Liver (tissue), 9 donors: ENCODE measurements around the gene OOSP3. TPM values are rescaled to one million over a fixed set of nuclear protein-coding genes. Genes with fewer than 3 reads are reported as not detected.
"Not testable (repeated sequence)": the region's sequence is repeated elsewhere in the genome, so short reads cannot be mapped to it uniquely, and the experiment has no call there.

Experiments
- DNase-seq: peaks from one replicate; pipeline ENCODE4 v3.0.0-alpha.2; 2017; ENCODE audit warnings: low spot score
- H3K27ac ChIP-seq, 2 donors: one replicate each; pipeline ENCODE4 v1.7.0; 2013; ENCODE audit warnings: inconsistent platforms in 2 of 2, low read length in 2 of 2, control low read depth in 1 of 2, low read depth in 1 of 2, mild to moderate bottlenecking in 1 of 2
- H3K27me3 ChIP-seq, 4 donors: one replicate each; pipeline versions ENCODE4 v1.6.1 to v1.7.0; 2013; ENCODE audit warnings: low read length in 3 of 4, inconsistent platforms in 1 of 4, mild to moderate bottlenecking in 1 of 4, moderate library complexity in 1 of 4; ENCODE audit not compliant: control insufficient read depth in 4 of 4, insufficient read depth in 4 of 4
- H3K36me3 ChIP-seq, 4 donors: one replicate each; pipeline versions ENCODE4 v1.6.1 to v1.7.0; 2013; ENCODE audit warnings: low read length in 3 of 4, mild to moderate bottlenecking in 3 of 4, low read depth in 1 of 4, moderate library complexity in 1 of 4; ENCODE audit not compliant: control insufficient read depth in 4 of 4, insufficient read depth in 3 of 4
- H3K4me1 ChIP-seq, 4 donors: one replicate each; pipeline versions ENCODE4 v1.6.1 to v1.7.0; 2013; ENCODE audit warnings: low read length in 3 of 4, mild to moderate bottlenecking in 3 of 4, moderate library complexity in 1 of 4; ENCODE audit not compliant: control insufficient read depth in 4 of 4, insufficient read depth in 4 of 4
- H3K4me3 ChIP-seq, 3 donors: one replicate each; pipeline versions ENCODE4 v1.6.1 to v1.7.0; 2013; ENCODE audit warnings: low read length in 3 of 3, control low read depth in 1 of 3, low read depth in 1 of 3, mild to moderate bottlenecking in 1 of 3
- H3K9ac ChIP-seq, 2 donors: one replicate each; pipeline ENCODE4 v1.7.0; 2013; ENCODE audit warnings: low read length in 2 of 2, mild to moderate bottlenecking in 2 of 2, moderate library complexity in 2 of 2, control low read depth in 1 of 2, low read depth in 1 of 2
- H3K9me3 ChIP-seq, 4 donors: one replicate each; pipeline versions ENCODE4 v1.6.1 to v1.7.0; 2013; ENCODE audit warnings: low read length in 3 of 4; ENCODE audit not compliant: control insufficient read depth in 4 of 4
- CTCF ChIP-seq: fragments of 150-350 bp; IDR thresholded peaks from 2 replicates; pipeline ENCODE4 v1.5.1; 2017; ENCODE audit warnings: improper control_type of control experiment, low read depth, low read length; ENCODE audit not compliant: missing input control
- EGR1 ChIP-seq, 2 donors: IDR thresholded peaks; 2 replicates each; pipeline ENCODE4 v1.6.1; 2016 to 2018; ENCODE audit warnings: antibody characterized with exemption in 2 of 2, low read depth in 2 of 2
- FOXA1 ChIP-seq: IDR thresholded peaks from 2 replicates; pipeline ENCODE4 v1.6.1; 2016; ENCODE audit warnings: antibody characterized with exemption
- FOXA2 ChIP-seq: IDR thresholded peaks from 2 replicates; pipeline ENCODE4 v1.6.1; 2016; ENCODE audit warnings: antibody characterized with exemption
- GABPA ChIP-seq, 2 donors: IDR thresholded peaks in 1 of 2; conservative IDR thresholded peaks in 1 of 2; 2 replicates each; pipeline ENCODE4 v1.6.1; 2016; ENCODE audit warnings: antibody characterized with exemption in 2 of 2, mild to moderate bottlenecking in 1 of 2, moderate library complexity in 1 of 2
- HNF4A ChIP-seq, 2 donors: conservative IDR thresholded peaks; 2 replicates each; pipeline ENCODE4 v1.6.1; 2016; ENCODE audit warnings: antibody characterized with exemption in 2 of 2, mild to moderate bottlenecking in 2 of 2
- HNF4G ChIP-seq: IDR thresholded peaks from 2 replicates; pipeline ENCODE4 v1.6.1; 2016; ENCODE audit warnings: antibody characterized with exemption
- JUND ChIP-seq, 2 donors: IDR thresholded peaks; 2 replicates each; pipeline ENCODE4 v1.6.1; 2016; ENCODE audit warnings: antibody characterized with exemption in 2 of 2
- NR2F2 ChIP-seq: IDR thresholded peaks from 2 replicates; pipeline ENCODE4 v1.6.1; 2016; ENCODE audit warnings: antibody characterized with exemption
- RAD21 ChIP-seq, 2 donors: IDR thresholded peaks; 2 replicates each; pipeline ENCODE4 v1.6.1; 2016; ENCODE audit warnings: antibody characterized with exemption in 2 of 2, mild to moderate bottlenecking in 2 of 2
- RXRA ChIP-seq, 2 donors: IDR thresholded peaks; 2 replicates each; pipeline ENCODE4 v1.6.1; 2017 to 2018; ENCODE audit warnings: antibody characterized with exemption in 2 of 2, mild to moderate bottlenecking in 1 of 2
- SP1 ChIP-seq: IDR thresholded peaks from 2 replicates; pipeline ENCODE4 v1.6.1; 2018; ENCODE audit warnings: antibody characterized with exemption, mild to moderate bottlenecking
- TAF1 ChIP-seq: conservative IDR thresholded peaks from 2 replicates; pipeline ENCODE4 v1.6.1; 2016; ENCODE audit warnings: antibody characterized with exemption, mild to moderate bottlenecking
- YY1 ChIP-seq: IDR thresholded peaks from 2 replicates; pipeline ENCODE4 v1.6.1; 2016; ENCODE audit warnings: antibody characterized with exemption, mild to moderate bottlenecking
- WGBS: extraction: QIAGEN DNeasy Blood & Tissue Kit; methylation state at CpG from one replicate; pipeline ENCODE4 v1.1.7; 2013; 5-methylcytosine and 5-hydroxymethylcytosine counted together
- polyA plus RNA-seq, 2 donors: library from polyadenylated mRNA; stranded (reverse) in 1 of 2; unstranded in 1 of 2; fragments of 200-250 nt in 1 of 2; fragments of >200 nt in 1 of 2; fragmentation: Nextera tagmentation in 1 of 2; extraction: Ambion mirVana in 1 of 2; gene quantifications; one replicate each; pipeline versions ENCODE4 v1.2.1 to v1.2.3, GENCODE V29; 2013 to 2015
- total RNA-seq, 2 donors: library from RNA; depleted of rRNA; stranded (reverse); fragments of >200 nt; gene quantifications; one replicate each; pipeline ENCODE4 v1.2.3, GENCODE V29; 2014
- TF ChIP-seq, protein P1 (sequence below): IDR thresholded peaks from 2 replicates; pipeline ENCODE4 v1.6.1; 2016; ENCODE audit warnings: antibody characterized with exemption
- TF ChIP-seq, protein P2 (sequence below): IDR thresholded peaks from 2 replicates; pipeline ENCODE4 v1.6.1; 2016; ENCODE audit warnings: antibody characterized with exemption
- TF ChIP-seq, protein P3 (sequence below): IDR thresholded peaks from 2 replicates; pipeline ENCODE4 v1.6.1; 2016; ENCODE audit warnings: antibody characterized with exemption
- TF ChIP-seq, protein P4 (sequence below): IDR thresholded peaks from 2 replicates; pipeline ENCODE4 v1.6.1; 2016; ENCODE audit warnings: antibody characterized with exemption, mild to moderate bottlenecking
- donor health status: healthy.
- donor health status: healthy.
- donor health status: healthy.
- donor health status: healthy.
- donor health status: healthy.

Gene OOSP3
- total and polyA plus RNA-seq, 4 donors = not detected

DNA sequence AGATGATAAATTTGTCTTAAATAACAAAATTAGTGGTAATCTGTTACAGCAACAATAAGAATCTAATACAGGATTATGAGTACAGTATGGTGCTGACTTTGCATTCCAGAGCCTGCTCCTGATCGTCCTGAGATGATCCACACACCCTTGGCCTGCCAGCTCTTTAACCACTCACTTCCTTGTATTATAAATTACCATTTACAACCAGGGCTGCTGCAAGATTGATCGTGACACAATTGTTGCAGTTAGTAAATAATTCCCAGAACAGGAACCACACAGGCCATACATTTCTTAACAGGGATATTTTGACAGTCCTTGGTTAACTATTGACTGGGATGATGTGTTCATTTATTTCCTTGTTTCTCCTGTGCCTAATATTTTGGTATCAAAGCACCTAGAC lies 29.5 kb upstream of the OOSP3 start:
- H3K4me3 ChIP-seq = no peak overlapping the region
- H3K36me3 ChIP-seq = no peaks in the 10 kb centered on the region
- no peaks in the 10 kb centered on the region for H3K4me1 ChIP-seq
- DNase-seq = no peak
- H3K9ac ChIP-seq = no peak overlapping the region
- 21% methylated on average over 2 of the region's 2 CpGs for WGBS
- H3K27me3 ChIP-seq = no peaks in the 10 kb centered on the region
- TF ChIP-seq SP1 (peak; percentile 11), RAD21 (IDR thresholded peaks at IDR 0.05) (no peak), TAF1 (no peak)
- no peaks in the 10 kb centered on the region for H3K9me3 ChIP-seq
- H3K27ac ChIP-seq = no peak overlapping the region

- H3K4me3 ChIP-seq, H3K27ac ChIP-seq, DNase-seq, H3K27me3 ChIP-seq, H3K9ac ChIP-seq, H3K4me1 ChIP-seq, H3K9me3 ChIP-seq, H3K36me3 ChIP-seq: not testable (repeated sequence)
- 93% methylated on average over 2 of the region's 2 CpGs for WGBS
Observed at GRCh38 chr11:59849551-59849950, 29.0 kb upstream of the OOSP3 start.

- H3K9ac ChIP-seq, H3K27ac ChIP-seq, H3K4me1 ChIP-seq, H3K36me3 ChIP-seq, DNase-seq, H3K4me3 ChIP-seq, H3K9me3 ChIP-seq, H3K27me3 ChIP-seq: not testable (repeated sequence)
- 89% methylated on average over 5 of the region's 5 CpGs for WGBS
Observed at GRCh38 chr11:59851416-59851815, 27.2 kb upstream of the OOSP3 start.

DNA sequence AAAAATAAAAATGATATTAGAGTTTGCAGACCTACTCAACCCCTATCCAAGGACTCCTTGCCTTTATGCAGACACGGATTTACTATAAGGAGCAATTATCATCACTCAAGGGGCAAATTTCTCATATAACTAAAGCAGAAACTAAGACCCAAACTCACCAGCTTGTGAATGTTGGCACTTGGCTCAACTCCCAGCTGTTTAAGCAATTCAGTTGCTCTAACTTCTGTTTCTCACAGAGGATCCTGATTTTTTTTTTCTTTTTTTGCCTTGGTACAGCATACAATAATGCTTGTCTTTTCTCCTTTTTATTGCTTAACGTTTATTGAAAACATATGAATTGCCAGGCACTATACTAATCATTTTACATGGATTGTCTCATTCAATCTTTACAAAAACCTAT lies 23.7 kb upstream of the OOSP3 start:
- Histone ChIP-seq H3K27ac (no peak overlapping the region), H3K9me3 (no peaks in the 10 kb centered on the region), H3K27me3 (peaks cover 0 to 3% (median 0%) of the 10 kb centered on the region in 4 donors), H3K4me1 (no peaks in the 10 kb centered on the region), H3K9ac (no peak overlapping the region), H3K4me3 (no peak overlapping the region), H3K36me3 (no peaks in the 10 kb centered on the region)
- 47% methylated on average over 2 of the region's 2 CpGs for WGBS
- TF ChIP-seq, protein P1, sequence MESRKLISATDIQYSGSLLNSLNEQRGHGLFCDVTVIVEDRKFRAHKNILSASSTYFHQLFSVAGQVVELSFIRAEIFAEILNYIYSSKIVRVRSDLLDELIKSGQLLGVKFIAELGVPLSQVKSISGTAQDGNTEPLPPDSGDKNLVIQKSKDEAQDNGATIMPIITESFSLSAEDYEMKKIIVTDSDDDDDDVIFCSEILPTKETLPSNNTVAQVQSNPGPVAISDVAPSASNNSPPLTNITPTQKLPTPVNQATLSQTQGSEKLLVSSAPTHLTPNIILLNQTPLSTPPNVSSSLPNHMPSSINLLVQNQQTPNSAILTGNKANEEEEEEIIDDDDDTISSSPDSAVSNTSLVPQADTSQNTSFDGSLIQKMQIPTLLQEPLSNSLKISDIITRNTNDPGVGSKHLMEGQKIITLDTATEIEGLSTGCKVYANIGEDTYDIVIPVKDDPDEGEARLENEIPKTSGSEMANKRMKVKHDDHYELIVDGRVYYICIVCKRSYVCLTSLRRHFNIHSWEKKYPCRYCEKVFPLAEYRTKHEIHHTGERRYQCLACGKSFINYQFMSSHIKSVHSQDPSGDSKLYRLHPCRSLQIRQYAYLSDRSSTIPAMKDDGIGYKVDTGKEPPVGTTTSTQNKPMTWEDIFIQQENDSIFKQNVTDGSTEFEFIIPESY = no peak
- TF ChIP-seq YY1 (no peak), HNF4A (conservative IDR thresholded peaks at IDR 0.05) (no peak), SP1 (no peak), NR2F2 (no peak), RAD21 (IDR thresholded peaks at IDR 0.05) (no peak), CTCF (no peak), FOXA1 (no peak), FOXA2 (no peak), HNF4G (no peak), RXRA (IDR thresholded peaks at IDR 0.05) (no peak), EGR1 (IDR thresholded peaks at IDR 0.05; ENCODE audit: low read depth in 2 of 2) (no peak), GABPA (IDR thresholded peaks at IDR 0.05 in 1 of 2, conservative IDR thresholded peaks at IDR 0.05 in 1 of 2) (no peak), TAF1 (no peak), JUND (IDR thresholded peaks at IDR 0.05) (no peak)
- TF ChIP-seq, protein P2, sequence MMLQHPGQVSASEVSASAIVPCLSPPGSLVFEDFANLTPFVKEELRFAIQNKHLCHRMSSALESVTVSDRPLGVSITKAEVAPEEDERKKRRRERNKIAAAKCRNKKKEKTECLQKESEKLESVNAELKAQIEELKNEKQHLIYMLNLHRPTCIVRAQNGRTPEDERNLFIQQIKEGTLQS = no peak
- TF ChIP-seq, protein P3, sequence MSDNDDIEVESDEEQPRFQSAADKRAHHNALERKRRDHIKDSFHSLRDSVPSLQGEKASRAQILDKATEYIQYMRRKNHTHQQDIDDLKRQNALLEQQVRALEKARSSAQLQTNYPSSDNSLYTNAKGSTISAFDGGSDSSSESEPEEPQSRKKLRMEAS = no peak
- TF ChIP-seq, protein P4, sequence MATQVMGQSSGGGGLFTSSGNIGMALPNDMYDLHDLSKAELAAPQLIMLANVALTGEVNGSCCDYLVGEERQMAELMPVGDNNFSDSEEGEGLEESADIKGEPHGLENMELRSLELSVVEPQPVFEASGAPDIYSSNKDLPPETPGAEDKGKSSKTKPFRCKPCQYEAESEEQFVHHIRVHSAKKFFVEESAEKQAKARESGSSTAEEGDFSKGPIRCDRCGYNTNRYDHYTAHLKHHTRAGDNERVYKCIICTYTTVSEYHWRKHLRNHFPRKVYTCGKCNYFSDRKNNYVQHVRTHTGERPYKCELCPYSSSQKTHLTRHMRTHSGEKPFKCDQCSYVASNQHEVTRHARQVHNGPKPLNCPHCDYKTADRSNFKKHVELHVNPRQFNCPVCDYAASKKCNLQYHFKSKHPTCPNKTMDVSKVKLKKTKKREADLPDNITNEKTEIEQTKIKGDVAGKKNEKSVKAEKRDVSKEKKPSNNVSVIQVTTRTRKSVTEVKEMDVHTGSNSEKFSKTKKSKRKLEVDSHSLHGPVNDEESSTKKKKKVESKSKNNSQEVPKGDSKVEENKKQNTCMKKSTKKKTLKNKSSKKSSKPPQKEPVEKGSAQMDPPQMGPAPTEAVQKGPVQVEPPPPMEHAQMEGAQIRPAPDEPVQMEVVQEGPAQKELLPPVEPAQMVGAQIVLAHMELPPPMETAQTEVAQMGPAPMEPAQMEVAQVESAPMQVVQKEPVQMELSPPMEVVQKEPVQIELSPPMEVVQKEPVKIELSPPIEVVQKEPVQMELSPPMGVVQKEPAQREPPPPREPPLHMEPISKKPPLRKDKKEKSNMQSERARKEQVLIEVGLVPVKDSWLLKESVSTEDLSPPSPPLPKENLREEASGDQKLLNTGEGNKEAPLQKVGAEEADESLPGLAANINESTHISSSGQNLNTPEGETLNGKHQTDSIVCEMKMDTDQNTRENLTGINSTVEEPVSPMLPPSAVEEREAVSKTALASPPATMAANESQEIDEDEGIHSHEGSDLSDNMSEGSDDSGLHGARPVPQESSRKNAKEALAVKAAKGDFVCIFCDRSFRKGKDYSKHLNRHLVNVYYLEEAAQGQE = no peak
- no peak for DNase-seq
